HG03439 (cell line): ENCODE data around the gene SLC30A7.

Experiments used
- ATAC-seq: cut with Tn5 transposase; IDR thresholded peaks from one replicate; pipeline ENCODE4 v1.9.1; 2021; ENCODE audit warnings: mild to moderate bottlenecking, moderate library complexity; ENCODE audit not compliant: unreplicated experiment

SLC30A7 gene

DNA sequence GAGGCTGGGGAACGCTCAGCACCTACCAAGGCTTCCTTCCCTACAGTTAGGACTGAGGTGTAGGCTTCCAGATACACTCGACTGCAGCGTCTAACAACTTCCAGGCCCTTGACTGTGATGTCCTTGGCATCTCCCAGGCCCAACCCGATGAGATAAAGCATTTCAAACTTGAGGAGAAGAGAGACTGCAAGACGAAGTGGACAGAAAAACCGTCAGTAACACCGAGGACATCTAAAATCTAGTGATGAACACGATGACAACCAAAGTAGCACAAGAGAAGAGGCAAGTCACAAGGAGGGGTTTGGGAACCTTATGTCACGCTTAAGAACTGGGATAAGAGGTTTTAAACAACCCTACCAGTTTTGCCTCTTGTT, 129.4 kb downstream of the SLC30A7 start:
- ATAC-seq, result peak; percentile 28

DNA sequence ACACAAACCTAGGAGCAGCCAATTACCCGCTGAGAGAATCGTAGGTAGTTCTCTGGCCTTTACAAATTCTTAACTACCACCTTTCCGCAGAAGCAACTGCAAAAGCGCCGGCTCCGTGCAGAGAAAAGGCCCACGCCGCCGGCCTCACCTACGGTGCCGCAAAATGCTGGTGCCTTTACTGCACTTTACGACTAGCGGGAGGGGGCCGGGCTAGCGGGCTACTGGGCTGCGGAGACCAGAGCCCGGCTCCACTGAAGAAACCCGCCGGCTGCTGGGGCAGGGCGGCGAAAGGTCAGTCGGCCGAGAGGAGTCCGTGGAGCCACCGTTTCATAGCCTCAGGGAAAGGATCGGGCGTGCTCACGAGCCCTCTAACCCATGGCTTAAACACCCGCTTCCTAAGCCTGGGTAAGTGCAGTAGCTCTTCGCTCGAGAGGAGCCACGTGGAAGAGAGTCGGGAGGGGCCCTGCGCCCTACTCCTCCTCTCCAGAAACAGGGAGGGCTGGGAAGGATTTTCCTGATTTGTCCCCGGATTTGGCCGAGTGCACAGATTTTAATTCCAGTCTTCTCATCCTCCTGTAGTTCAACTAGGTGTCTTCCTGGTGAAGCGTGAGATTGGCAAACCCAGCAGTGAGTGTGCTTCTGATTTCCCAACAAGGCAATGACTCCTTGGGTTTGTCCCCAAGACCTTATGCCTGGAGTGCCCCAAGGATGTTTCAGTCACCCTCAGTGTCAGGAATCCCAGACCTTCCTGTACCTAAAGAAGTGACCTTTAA, 130.0 kb downstream of the SLC30A7 start, which contains the start of gene DPH5:
TSS of gene DPH5 (minus strand) at position 128 of the 773 bp plus-strand sequence. CDS start 341 bp downstream, outside the sequence.
- peak; percentile 84 for ATAC-seq

DNA sequence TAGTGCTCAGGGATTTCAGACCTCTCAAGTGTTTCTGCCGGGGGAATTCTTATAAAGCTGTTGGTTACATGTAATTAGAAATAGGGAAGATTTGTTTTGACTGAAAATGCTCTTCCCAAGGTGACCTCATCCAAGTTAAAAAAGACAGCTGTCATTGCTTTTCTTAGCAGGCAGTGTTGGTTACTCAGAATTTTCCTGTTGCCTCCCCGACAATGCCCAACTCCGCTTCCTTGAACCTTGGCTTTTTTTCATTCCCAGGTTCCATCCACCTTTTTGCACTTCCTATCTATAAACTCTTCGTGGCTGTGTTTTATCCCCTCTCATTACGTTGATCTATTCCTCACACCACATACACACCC, 130.5 kb downstream of the SLC30A7 start:
- no peak for ATAC-seq

DNA sequence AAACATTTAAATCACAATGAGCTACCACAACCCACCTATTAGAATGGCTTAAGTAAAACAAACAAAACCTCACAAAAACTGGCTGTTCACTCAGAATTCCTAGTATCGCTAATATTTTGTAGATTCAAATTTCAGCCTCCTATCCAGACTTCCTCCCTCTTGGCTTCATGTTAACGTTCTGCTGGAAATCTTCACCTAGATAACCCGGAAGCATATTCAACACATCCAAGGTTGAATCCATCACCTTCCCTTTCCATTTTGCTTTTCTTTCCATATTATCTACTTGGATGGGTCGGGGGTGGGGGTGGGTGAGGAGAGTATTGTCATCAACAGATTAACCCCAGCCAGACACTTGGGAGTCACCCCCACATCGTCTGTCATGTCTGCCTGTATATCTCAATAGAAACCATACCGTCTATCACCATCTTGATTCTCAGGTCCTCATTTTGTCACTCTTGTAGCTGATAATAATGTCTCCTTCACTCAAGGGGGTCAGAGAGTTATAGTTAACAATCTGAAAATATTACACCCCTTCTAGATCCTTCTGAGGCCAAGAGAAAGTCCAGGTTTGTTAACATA, 131.4 kb downstream of the SLC30A7 start:
- ATAC-seq, result no peak

DNA sequence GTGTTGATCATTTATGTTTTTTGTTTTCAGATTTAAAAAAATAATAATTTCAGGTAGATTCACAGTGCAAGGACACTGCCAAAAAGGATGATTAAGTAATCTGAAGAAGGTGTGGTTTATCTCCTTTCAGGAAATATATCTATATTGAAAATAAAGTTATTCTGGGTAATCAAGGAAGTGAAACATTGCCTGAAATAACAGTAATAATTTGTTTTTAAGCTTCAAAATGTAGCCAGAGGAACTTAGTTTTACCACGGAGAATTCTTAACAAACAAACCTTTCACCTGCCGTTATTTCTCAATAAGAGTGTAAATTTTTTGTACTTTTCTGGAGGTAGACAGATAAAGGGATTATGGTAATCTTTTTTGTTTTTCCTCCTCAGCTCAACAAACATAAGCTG, 132.6 kb downstream of the SLC30A7 start:
- ATAC-seq, result no peak

DNA sequence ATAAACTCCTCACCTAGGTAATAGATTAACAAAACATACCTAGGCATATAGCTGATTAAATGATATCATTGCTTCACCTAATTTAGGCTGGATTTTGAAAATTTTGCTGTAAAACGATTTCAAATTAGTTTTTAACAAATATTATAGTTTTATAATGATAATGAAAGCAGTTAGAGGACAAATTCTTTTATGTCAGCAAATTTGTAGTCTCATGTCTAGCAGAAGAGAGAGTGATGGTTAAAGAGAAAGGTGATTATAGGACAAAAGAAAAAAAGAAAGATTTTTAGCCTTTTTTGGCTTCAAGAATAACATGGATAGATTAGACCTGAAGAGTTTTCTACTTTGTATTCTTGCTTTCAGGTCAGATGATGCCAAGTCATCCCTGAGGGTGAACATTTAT, 133.3 kb downstream of the SLC30A7 start:
- ATAC-seq, result no peak

DNA sequence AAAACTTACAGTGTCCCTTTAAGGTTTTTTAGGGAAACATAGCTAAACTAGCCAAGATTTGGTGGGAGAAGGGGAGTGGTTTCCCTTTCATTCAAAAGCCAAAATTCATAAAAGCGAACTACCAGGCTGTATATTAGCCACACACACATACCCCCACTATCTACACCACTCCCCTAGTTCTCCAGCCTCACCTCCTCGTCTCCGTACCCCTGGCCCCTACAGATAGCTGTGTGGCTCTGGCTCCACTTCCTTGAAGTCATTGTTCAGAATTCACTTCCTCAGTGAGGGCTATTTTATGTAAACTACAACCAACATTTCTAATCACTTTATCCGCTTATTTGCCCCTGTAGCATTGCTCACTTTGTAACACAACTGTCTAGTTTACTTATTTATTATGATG, 135.0 kb downstream of the SLC30A7 start:
- no peak for ATAC-seq
